HG03354 (cell line): ENCODE measurements around the gene SKP2.
A peak's percentile ranks its signal among the peaks of the same experiment; 100 is the strongest.
"Not testable (repeated sequence)": the region's sequence is repeated elsewhere in the genome, so short reads cannot be mapped to it uniquely, and the experiment has no call there.

ENCODE experiments used
- ATAC-seq: cut with Tn5 transposase; IDR thresholded peaks from one replicate; pipeline ENCODE4 v1.9.1; 2021; ENCODE audit warnings: mild to moderate bottlenecking; ENCODE audit not compliant: unreplicated experiment, poor library complexity, severe bottlenecking

SKP2 gene

GRCh38 chr5:36151434-36152323 lies at the start of gene SKP2, which contains the start of gene LMBRD2:
TSS of gene SKP2 (plus strand) at chr5:36152111. CDS start at chr5:36152263, 152 bp downstream.
TSS of gene LMBRD2 (minus strand) at chr5:36151887. CDS start at chr5:36143349, 8,538 bp downstream.
- peak; percentile 98 for ATAC-seq

DNA sequence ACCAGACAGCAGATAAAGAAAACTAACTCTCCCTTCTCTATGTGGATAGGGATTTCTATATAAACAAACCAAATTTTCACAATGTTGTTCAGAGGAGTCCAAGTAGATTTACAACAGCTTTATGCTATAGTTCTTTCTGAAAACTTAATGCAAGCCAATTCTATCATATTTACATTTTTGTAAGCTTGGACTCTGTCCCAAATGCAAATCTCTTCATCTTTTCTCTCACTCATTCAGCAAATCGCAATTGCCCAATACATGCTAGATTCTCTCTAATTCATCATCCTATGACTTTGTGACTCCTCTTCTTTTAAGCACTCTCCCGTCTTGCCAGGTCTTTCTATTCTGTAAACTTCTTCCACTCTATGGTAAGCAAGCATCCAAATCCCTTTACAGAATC lies 46.1 kb upstream of the SKP2 start:
- no peak for ATAC-seq

DNA sequence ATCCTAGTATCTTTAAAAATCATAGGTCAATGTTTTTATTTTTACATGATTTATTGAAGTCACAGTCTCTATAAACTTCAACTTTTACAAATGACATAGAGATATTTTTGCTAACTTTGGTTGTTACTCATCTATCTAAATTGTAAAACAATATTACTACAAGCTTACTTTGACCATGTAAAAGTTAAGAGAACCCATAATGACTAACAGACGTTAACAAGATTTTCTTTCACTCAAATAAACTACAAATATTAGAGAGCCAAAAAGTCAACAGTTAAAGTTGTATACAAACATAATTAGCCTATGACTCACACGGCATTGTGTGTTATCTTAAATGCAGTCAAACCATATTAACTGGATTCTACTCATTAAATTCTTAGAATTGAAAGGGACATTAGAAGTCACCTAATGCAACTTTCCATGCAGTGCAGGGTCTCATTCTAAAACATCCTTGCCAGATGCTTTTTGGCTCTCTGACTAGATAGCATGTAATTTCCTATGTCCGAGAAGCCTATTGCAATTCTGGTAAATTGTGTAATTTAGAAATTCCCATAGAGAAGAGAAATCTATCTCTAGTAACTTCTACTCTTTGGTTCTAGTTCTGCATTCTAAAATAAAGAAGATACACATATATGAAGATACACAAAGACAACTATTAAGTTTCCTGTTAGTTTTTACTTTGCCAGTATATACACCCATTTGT lies 43.0 kb upstream of the SKP2 start:
- ATAC-seq: no peak

GRCh38 chr5:36111238-36111637 lies 40.7 kb upstream of the SKP2 start:
- no peak for ATAC-seq

DNA sequence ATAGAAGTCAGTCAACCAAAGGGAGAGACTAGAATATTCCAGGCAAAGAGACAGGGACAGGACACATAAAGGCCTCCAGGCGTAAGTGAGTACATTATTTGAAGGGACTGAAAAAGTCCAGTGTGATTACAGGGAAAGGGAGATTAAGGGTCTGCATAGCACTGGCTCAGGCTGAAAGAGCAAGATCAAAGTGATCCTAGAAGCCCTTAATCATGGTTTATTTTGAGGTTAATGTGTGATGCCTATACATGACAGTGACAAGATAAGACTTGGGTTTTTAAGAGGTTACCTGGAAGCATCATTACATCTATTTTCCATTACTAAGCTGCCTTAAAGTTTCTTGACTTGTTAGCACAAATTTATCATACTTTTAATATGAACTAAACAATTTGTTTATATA lies 26.0 kb upstream of the SKP2 start:
- no peak for ATAC-seq

DNA sequence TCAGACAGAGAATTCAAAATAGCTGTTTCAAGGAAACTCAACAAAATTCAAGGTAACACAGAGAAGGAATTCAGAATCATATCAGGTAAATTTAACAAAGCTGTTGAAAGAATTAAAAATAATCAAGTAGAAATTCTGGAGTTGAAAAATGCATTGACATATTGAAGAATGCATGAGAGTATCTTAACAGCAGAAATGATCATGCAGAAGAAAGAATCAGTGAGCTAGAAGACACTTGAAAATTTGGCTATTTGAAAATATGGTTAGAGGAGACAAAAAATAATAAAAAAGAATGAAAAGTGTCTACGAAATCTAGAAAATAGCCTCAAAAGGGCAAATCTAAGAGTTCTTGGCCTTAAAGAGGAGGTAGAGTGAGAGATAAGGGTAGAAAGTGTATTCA lies 23.1 kb upstream of the SKP2 start:
- no peak for ATAC-seq

GRCh38 chr5:36129666-36130065 lies 22.2 kb upstream of the SKP2 start:
- not testable (repeated sequence) for ATAC-seq

DNA sequence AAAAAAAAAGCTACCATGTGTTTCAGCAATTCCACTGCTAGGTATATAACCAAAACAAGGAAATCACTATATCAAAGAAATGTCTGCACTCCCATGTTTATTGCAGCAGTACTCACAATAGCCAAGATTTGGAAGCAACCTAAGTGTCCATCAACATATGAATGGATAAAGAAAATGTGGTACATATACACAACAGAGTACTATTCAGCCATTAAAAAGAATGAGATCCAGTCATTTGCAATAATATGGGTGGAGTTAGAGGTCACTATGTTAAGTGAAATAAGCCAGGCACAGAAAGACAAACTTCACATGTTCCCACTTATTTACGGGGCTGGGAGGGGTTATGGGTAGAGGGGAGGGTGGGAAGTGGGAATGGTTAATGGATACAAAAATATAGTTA lies 18.9 kb upstream of the SKP2 start:
- not testable (repeated sequence) for ATAC-seq

DNA sequence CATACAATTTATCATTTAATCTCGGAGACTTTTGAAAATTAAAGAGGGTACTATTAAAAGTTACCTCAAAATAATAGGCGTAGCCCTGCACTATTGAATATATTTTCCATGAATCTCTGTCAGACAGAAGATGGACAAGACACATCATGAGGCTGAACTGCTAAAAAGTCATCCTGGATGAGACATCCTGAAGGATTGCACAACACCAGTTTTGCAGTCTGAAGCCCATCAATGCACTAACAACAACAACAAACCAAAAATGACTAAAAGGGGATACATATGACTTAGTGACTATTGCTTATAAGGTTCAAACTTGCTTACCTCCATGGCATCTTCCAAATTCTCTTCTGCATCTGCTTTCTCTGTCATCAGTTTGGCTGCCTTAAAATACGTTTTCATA lies 15.9 kb upstream of the SKP2 start:
- ATAC-seq: no peak

DNA sequence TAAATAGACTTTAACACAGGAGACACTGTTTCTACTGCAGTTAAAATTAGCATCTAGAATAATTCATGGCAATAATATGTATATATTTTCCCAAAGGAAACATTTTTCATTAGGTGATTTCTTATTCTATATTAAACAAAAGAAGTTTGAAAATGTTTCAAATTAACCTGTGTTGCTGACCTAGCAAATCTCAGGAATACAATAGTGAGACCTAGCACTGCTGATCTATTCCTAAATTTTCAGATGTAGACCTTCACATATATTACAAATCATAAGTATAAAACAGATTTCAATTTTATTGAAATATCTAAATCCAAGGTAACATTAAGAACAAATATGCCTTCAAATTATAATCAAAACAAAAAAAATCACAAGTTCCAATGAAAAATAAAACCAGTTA lies 15.3 kb upstream of the SKP2 start:
- no peak for ATAC-seq

DNA sequence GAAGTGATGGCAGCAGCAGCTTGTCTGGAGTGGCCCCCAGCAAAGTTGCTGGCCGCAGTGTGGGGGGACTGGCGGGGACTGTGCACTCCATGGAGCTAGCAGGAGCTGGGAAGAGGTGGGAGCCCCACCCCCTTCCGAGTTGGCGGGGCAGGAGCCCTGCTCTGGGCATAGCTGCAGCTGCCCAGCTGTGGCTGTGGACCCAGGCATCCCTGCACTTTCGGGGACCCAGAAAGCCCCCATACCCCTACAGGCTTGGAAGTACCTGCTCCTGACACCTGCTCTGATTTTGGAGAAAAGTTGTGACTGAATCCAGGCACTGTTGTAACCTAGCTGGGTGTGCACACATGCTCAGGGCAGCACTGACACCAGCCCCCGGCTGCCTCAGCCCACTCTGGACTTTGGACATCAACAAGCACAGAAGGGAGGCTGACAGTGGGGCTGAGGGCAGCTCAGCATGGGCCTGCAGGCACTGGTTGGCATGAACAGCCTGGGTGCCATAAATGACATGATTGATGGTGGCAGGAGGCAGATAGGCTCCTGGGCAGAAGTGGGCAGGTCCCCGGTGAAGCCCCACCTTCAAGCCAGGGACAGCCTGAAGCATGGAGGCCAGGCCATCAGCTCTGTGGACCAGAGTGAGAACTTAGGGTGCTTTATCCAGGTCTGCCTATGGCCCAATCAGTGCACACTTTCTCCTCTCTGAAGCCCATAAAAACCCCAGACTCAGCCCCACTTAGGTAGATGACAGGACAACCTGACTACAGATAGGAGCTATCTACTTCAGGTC lies 12.8 kb upstream of the SKP2 start:
- ATAC-seq: no peak

DNA sequence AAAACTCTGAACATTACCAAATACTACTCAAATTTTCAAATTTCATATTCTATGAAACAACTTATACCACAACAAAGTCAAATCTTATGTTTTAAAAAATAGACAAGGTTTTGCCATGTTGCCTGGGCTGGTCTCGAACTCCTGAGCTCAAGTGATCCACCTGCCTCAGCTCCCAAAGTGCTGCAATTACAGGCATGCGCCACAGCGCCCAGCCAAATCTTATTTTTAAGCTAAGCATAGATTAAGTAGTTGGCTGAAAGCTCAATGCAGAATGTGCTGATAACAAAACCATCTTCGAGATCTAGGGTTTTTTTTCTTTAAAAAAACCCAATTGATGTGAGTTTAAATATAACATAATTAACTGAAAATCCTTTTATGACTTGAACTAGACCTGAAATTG lies 6.6 kb upstream of the SKP2 start:
- no peak for ATAC-seq

DNA sequence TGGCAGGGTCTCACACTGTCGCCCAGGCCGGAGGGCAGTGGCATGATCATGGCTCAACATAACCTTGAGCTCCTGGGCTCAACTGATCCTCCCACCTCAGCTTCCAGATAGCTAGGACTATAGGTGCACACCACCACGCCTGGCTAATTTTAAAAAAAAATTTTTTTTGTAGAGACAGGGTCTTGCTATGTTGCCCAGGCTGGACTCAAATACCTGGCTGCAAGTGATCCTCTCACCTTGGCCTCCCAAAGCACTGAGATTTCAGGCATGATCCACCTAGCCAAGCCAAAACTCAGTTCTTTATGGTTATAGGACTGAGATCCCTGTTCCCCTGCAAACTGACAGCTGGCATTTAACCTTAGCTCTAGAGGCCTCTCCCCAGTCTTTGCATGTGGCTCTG lies 5.5 kb upstream of the SKP2 start:
- ATAC-seq: no peak

GRCh38 chr5:36147681-36148080 lies 4.2 kb upstream of the SKP2 start:
- ATAC-seq: no peak

DNA sequence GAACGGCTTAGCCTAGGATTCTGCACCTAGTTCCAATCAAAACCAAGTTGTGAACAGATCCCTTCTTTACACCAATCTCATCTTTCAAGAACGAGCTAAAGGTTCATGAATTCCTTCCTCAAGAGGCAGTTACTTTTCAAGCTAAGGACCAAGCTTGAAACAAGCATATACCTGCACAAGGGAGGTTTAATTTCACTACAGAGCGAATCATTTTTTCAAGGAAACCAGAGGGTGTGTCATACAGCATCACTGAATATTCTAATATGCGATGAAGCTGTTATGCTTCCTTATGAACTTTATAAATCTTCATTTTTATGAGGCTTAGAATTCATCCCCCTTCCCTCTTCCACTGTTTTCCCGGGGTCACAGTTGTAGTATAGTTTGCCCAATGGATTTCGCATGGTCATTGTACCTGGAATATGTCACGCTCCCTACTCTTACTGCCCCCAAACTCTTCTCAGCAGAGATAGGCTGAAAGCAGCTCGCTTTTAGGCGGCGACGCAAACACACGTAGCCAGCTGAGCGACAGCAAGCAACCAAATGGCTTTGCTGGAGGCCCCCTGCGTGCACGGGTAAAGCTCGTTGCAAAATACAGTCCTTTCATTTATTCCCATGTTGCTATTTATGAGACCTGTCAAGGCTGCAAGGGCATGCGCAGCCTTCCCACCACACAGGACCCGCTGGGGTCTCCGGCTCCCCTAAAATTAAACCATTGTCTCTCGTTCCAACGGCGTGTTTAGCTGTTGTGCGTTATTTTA lies 1.1 kb upstream of the SKP2 start:
- ATAC-seq: peak; percentile 28

GRCh38 chr5:36152324-36153297 lies 700 bp downstream of the SKP2 start:
- peak; percentile 3 for ATAC-seq

GRCh38 chr5:36153298-36153677 lies 1.4 kb downstream of the SKP2 start:
- no peak for ATAC-seq

DNA sequence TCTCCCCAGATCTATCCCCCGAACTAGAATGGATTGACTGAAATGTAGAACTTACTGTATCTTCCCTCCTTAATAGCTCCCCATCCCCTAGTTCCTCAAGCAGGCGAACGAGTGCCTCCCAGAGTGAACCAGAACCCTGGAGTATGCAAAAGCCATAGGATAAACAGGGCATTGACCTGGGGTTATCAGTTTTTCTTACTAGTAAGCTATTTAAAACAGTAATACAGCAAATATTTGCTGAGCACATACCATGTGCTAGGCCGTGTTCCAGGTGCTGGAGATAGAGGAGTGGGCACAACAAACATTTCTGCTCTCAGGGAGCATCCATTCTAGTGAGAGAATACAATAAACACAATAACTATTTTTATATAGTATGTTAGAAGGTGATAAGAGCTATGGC lies 1.8 kb downstream of the SKP2 start:
- no peak for ATAC-seq

DNA sequence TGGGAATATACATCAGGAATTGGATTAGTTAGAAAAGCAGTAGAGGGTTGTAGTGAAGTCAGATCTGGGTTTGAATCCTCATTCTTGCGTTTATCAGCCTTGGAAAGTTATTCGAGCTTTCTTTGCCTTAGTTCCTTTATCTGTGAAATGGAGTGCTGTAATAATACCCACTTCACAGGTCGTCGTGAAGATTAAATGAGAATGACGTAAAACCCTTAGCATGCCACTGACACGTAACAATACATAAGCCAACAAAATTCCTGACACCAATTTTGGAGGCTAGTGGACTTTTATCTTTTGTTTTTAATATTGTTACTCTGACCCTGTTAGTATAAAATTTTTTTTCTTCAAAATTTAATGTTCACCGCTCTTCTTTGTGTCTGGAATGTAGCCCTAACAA lies 3.4 kb downstream of the SKP2 start:
- ATAC-seq: no peak
